ENCODE measurements around the gene ITGA11. TPM values are rescaled to one million over a fixed set of nuclear protein-coding genes. Genes with fewer than 3 reads are reported as not detected.
A peak's percentile ranks its signal among the peaks of the same experiment; 100 is the strongest.

The ITGA11 gene
- total RNA-seq, 4 donors from 2014 or later, result 3.3 to 15.8 (median 8.6) TPM

- H3K36me3 ChIP-seq, result peaks cover 0 to 28% (median 0%) of the 10 kb centered on the region in 4 donors
- H3K27me3 ChIP-seq, result peaks cover 0 to 6% (median 0%) of the 10 kb centered on the region in 4 donors
- no peak for DNase-seq (ENCODE audit: extremely low spot score)
- H3K4me3 ChIP-seq, result no peak overlapping the region
- no peak for TF ChIP-seq EP300 (IDR thresholded peaks at IDR 0.05)
- no peak for TF ChIP-seq POLR2AphosphoS5 (IDR thresholded peaks at IDR 0.05)
- TF ChIP-seq CTCF (IDR thresholded peaks at IDR 0.05), result no peak
- no peak for TF ChIP-seq POLR2A (IDR thresholded peaks at IDR 0.05; ENCODE audit: low read depth)
- H3K9me3 ChIP-seq, result peaks cover 0 to 13% (median 9%) of the 10 kb centered on the region in 4 donors
- peaks cover 8 to 30% (median 21%) of the 10 kb centered on the region in 4 donors for H3K4me1 ChIP-seq
- 63% methylated on average over 10 of the region's 10 CpGs for WGBS
- peak overlapping the region; percentile 68 to 75 (median 70) for H3K27ac ChIP-seq (replicated peaks in 1 of 4)
- intact Hi-C loops (cut with DNase I), result no loop called here
Observed at GRCh38 chr15:68352401-68353062, 79.4 kb downstream of the ITGA11 start.

GRCh38 chr15:68349151-68349550 lies 82.8 kb downstream of the ITGA11 start:
- Histone ChIP-seq H3K27ac (replicated peaks in 1 of 4) (no peak overlapping the region), H3K4me1 (peaks cover 8 to 34% (median 24%) of the 10 kb centered on the region in 4 donors), H3K9me3 (no peaks in the 10 kb centered on the region), H3K27me3 (peaks cover 0 to 6% (median 0%) of the 10 kb centered on the region in 4 donors), H3K36me3 (peaks cover 0 to 18% (median 0%) of the 10 kb centered on the region in 4 donors), H3K4me3 (no peak overlapping the region)
- DNase-seq (ENCODE audit: extremely low spot score), result no peak
- TF ChIP-seq POLR2A (IDR thresholded peaks at IDR 0.05; ENCODE audit: low read depth), result no peak
- TF ChIP-seq POLR2AphosphoS5 (IDR thresholded peaks at IDR 0.05), result no peak
- no peak for TF ChIP-seq EP300 (IDR thresholded peaks at IDR 0.05)
- TF ChIP-seq CTCF (IDR thresholded peaks at IDR 0.05), result no peak
- intact Hi-C loops (cut with DNase I), result no loop called here
- 74% methylated on average over 6 of the region's 6 CpGs for WGBS

GRCh38 chr15:68348606-68349005 lies 83.4 kb downstream of the ITGA11 start:
- DNase-seq (ENCODE audit: extremely low spot score), result no peak
- Histone ChIP-seq H3K9me3 (no peaks in the 10 kb centered on the region), H3K36me3 (peaks cover 0 to 18% (median 0%) of the 10 kb centered on the region in 4 donors), H3K4me1 (peaks cover 8 to 34% (median 24%) of the 10 kb centered on the region in 4 donors), H3K4me3 (no peak overlapping the region), H3K27me3 (peaks cover 0 to 6% (median 0%) of the 10 kb centered on the region in 4 donors), H3K27ac (replicated peaks in 1 of 4) (no peak overlapping the region)
- TF ChIP-seq POLR2AphosphoS5 (IDR thresholded peaks at IDR 0.05), result no peak
- no peak for TF ChIP-seq POLR2A (IDR thresholded peaks at IDR 0.05; ENCODE audit: low read depth)
- TF ChIP-seq CTCF (IDR thresholded peaks at IDR 0.05), result no peak
- TF ChIP-seq EP300 (IDR thresholded peaks at IDR 0.05), result no peak
- intact Hi-C loops (cut with DNase I), result no loop called here
- WGBS, result 83% methylated on average over 8 of the region's 9 CpGs

- Histone ChIP-seq H3K4me1 (peaks cover 11 to 30% (median 24%) of the 10 kb centered on the region in 4 donors), H3K36me3 (peaks cover 0 to 18% (median 0%) of the 10 kb centered on the region in 4 donors), H3K4me3 (no peak overlapping the region), H3K27ac (replicated peaks in 1 of 4) (peak overlapping the region in 1 of 4 donors; percentile 3), H3K27me3 (peaks cover 0 to 6% (median 0%) of the 10 kb centered on the region in 4 donors), H3K9me3 (no peaks in the 10 kb centered on the region)
- no peak for TF ChIP-seq POLR2AphosphoS5 (IDR thresholded peaks at IDR 0.05)
- no peak for TF ChIP-seq EP300 (IDR thresholded peaks at IDR 0.05)
- TF ChIP-seq CTCF (IDR thresholded peaks at IDR 0.05), result no peak
- no peak for TF ChIP-seq POLR2A (IDR thresholded peaks at IDR 0.05; ENCODE audit: low read depth)
- WGBS, result 97% methylated on average over 4 of the region's 6 CpGs
- intact Hi-C loops (cut with DNase I), result no loop called here
- DNase-seq (ENCODE audit: extremely low spot score), result no peak
Observed at GRCh38 chr15:68348081-68348480, 83.9 kb downstream of the ITGA11 start.
